Thyroid gland (tissue), 4 donors: ENCODE results near the gene EPHX1. TPM values are rescaled to one million over a fixed set of nuclear protein-coding genes. Genes with fewer than 3 reads are reported as not detected.
"Not testable (repeated sequence)": the region's sequence is repeated elsewhere in the genome, so short reads cannot be mapped to it uniquely, and the experiment has no call there.

Source experiments
- DNase-seq, 2 donors: peaks; one replicate each; pipeline ENCODE4 v3.0.0-alpha.2; 2019
- H3K27ac ChIP-seq, 3 donors: fragments of 200-600 bp; sonication (generic); 1 replicate in 2 of 3; 2 replicates in 1 of 3; pipeline ENCODE4 v1.5.1; 2016 to 2019; ENCODE audit warnings: mild to moderate bottlenecking in 1 of 3, moderate library complexity in 1 of 3
- H3K27me3 ChIP-seq: fragments of 200-600 bp; sonication (generic); one replicate; pipeline ENCODE4 v1.5.1; 2019
- H3K36me3 ChIP-seq, 2 donors: fragments of 200-600 bp; sonication (generic); one replicate each; pipeline ENCODE4 v1.5.1; 2016 to 2019
- H3K4me1 ChIP-seq, 2 donors: fragments of 200-600 bp; sonication (generic); one replicate each; pipeline ENCODE4 v1.5.1; 2017 to 2019
- H3K4me3 ChIP-seq, 3 donors: fragments of 200-600 bp; sonication (generic); replicated peaks in 1 of 3; 1 replicate in 2 of 3; 2 replicates in 1 of 3; pipeline ENCODE4 v1.5.1; 2016; ENCODE audit warnings: mild to moderate bottlenecking in 1 of 3
- H3K9me3 ChIP-seq: fragments of 200-600 bp; sonication (generic); one replicate; pipeline ENCODE4 v1.5.1; 2017
- CTCF ChIP-seq, 6 experiments: fragments of 200-600 bp in 3 of 6; fragments of 450-650 bp in 3 of 6; sonication (generic) in 3 of 6; IDR thresholded peaks; one replicate each; pipeline ENCODE4 v1.5.1; 2016 to 2019; ENCODE audit warnings: antibody characterized with exemption in 6 of 6, mild to moderate bottlenecking in 2 of 6, inconsistent platforms in 1 of 6, moderate library complexity in 1 of 6
- POLR2A ChIP-seq, 2 donors: fragments of 450-650 bp; IDR thresholded peaks; one replicate each; pipeline ENCODE4 v1.6.1; 2017; ENCODE audit warnings: antibody characterized with exemption in 2 of 2, mild to moderate bottlenecking in 2 of 2, moderate library complexity in 1 of 2
- WGBS, 2 donors: methylation state at CpG; one replicate each; pipeline ENCODE4 v1.1.5; 2017; 5-methylcytosine and 5-hydroxymethylcytosine counted together
- intact Hi-C: fragments of 100-400 bp; cut with DNase I; formaldehyde crosslinking; loops from one replicate; pipeline ENCODE4 v1.15.1; 2023
- total RNA-seq, 4 donors: library from RNA; depleted of rRNA; stranded (reverse); fragments of >200 nt; gene quantifications; one replicate each; pipeline ENCODE4 v1.2.3, GENCODE V29; 2016

The EPHX1 gene
- 100 to 1,000 TPM; 297 to 533 (median 441) TPM for total RNA-seq

- 1 to 2% methylated on average over 29 to 38 of the region's 80 CpGs for WGBS, 2 donors
- Histone ChIP-seq H3K4me1 (peaks cover 42 to 44% of the 10 kb centered on the region in 2 donors), H3K9me3 (no peaks in the 10 kb centered on the region), H3K27me3 (no peaks in the 10 kb centered on the region), H3K27ac (peak within 1 kb of the TSS; percentile 60 to 84 (median 84)), H3K4me3 (peak within 1 kb of the TSS; percentile 61 to 67 (median 66)), H3K36me3 (no peaks in the 10 kb centered on the region)
- TF ChIP-seq CTCF (IDR thresholded peaks at IDR 0.05) (peak in 2 of 6 experiments; percentile 33 to 43), POLR2A (IDR thresholded peaks at IDR 0.05) (peak; percentile 89 to 99)
- peak; percentile 93 to 95 for DNase-seq
- intact Hi-C loops = loop anchor here (10.0 kb wide), 1 partner anchor 75 kb away; the partner anchor contains the start of genes LEFTY1 and TMEM63A
Measured at GRCh38 chr1:225809842-225810578, at the start of gene EPHX1. TSS of gene EPHX1 (plus strand) at chr1:225810124. CDS start at chr1:225828730, 18,606 bp downstream.

- no peaks in the 10 kb centered on the region for H3K27me3 ChIP-seq
- no peak overlapping the region for H3K4me3 ChIP-seq
- peaks cover 16 to 33% of the 10 kb centered on the region in 2 donors for H3K4me1 ChIP-seq
- 98 to 99% methylated on average over 6 of the region's 6 CpGs for WGBS, 2 donors
- H3K27ac ChIP-seq = no peak overlapping the region
- intact Hi-C loops = no loop called here
- H3K9me3 ChIP-seq = no peaks in the 10 kb centered on the region
- H3K36me3 ChIP-seq = no peaks in the 10 kb centered on the region
- TF ChIP-seq POLR2A (IDR thresholded peaks at IDR 0.05) (no peak), CTCF (IDR thresholded peaks at IDR 0.05) (no peak)
- DNase-seq = no peak
Measured at GRCh38 chr1:225760531-225760930, 49.4 kb upstream of the EPHX1 start.

- 85 to 93% methylated on average over 6 of the region's 6 CpGs for WGBS, 2 donors
- intact Hi-C loops, H3K27me3 ChIP-seq, H3K9me3 ChIP-seq, H3K4me3 ChIP-seq, H3K27ac ChIP-seq, H3K36me3 ChIP-seq, DNase-seq: not testable (repeated sequence)
- H3K4me1 ChIP-seq = peaks cover 20 to 29% of the 10 kb centered on the region in 2 donors
Measured at GRCh38 chr1:225761395-225761794, 48.5 kb upstream of the EPHX1 start.

- intact Hi-C loops = no loop called here
- WGBS, 2 donors = 79 to 82% methylated on average over 5 of the region's 5 CpGs
Measured at GRCh38 chr1:225762002-225762441, 47.9 kb upstream of the EPHX1 start.

GRCh38 chr1:225762444-225762843 is 47.5 kb upstream of the EPHX1 start:
- H3K9me3 ChIP-seq = no peaks in the 10 kb centered on the region
- no peaks in the 10 kb centered on the region for H3K27me3 ChIP-seq
- H3K4me1 ChIP-seq = peaks cover 30 to 39% of the 10 kb centered on the region in 2 donors

More at GRCh38 chr1:225762002-225762441, 47.9 kb upstream of the EPHX1 start:
- no peak overlapping the region for H3K27ac ChIP-seq
- no peak for DNase-seq
- no peak overlapping the region for H3K4me3 ChIP-seq
- TF ChIP-seq CTCF (IDR thresholded peaks at IDR 0.05) = no peak
- no peak for TF ChIP-seq POLR2A (IDR thresholded peaks at IDR 0.05)
- H3K36me3 ChIP-seq = no peaks in the 10 kb centered on the region
- no peaks in the 10 kb centered on the region for H3K27me3 ChIP-seq
- H3K4me1 ChIP-seq = peaks cover 26 to 35% of the 10 kb centered on the region in 2 donors
- H3K9me3 ChIP-seq = no peaks in the 10 kb centered on the region

More at GRCh38 chr1:225762444-225762843, 47.5 kb upstream of the EPHX1 start:
- no peak for DNase-seq
- WGBS, 2 donors = 69 to 75% methylated on average over 5 of the region's 5 CpGs
- TF ChIP-seq POLR2A (IDR thresholded peaks at IDR 0.05) (no peak), CTCF (IDR thresholded peaks at IDR 0.05) (no peak)
- Histone ChIP-seq H3K27ac (no peak overlapping the region), H3K36me3 (no peaks in the 10 kb centered on the region), H3K4me3 (no peak overlapping the region)
- intact Hi-C loops = no loop called here
